Measurements from ENCODE around the gene GLIS1.

- TF ChIP-seq MXI1 (conservative IDR thresholded peaks at IDR 0.05; ENCODE audit: poor library complexity, severe bottlenecking) (no peak), CTCF (IDR thresholded peaks at IDR 0.05; ENCODE audit: poor library complexity, severe bottlenecking) (no peak), TAF1 (IDR thresholded peaks at IDR 0.05; ENCODE audit: low read depth) (no peak), EP300 (conservative IDR thresholded peaks at IDR 0.05; ENCODE audit: poor library complexity, severe bottlenecking) (no peak), SMC3 (conservative IDR thresholded peaks at IDR 0.05; ENCODE audit: poor library complexity) (no peak)
Measured at GRCh38 chr1:53543130-53543777, 195.7 kb downstream of the GLIS1 start.

Measured in neural cell (in vitro differentiated cells).